Ovary (tissue), 3 donors: ENCODE data around the gene DDX4.

Source experiments
- EP300 ChIP-seq: sonication (generic); formaldehyde crosslinking; IDR thresholded peaks from one replicate; pipeline ENCODE4 v1.6.1; 2017; ENCODE audit warnings: antibody characterized with exemption
- POLR2A ChIP-seq: fragments of 450-650 bp; IDR thresholded peaks from one replicate; pipeline ENCODE4 v1.6.1; 2017; ENCODE audit warnings: antibody characterized with exemption, mild to moderate bottlenecking, moderate library complexity
- TF ChIP-seq, protein P1 (sequence below), 3 donors: fragments of 450-650 bp in 2 of 3; fragments of 200-600 bp in 1 of 3; IDR thresholded peaks; one replicate each; pipeline versions ENCODE4 v1.5.1 to v1.8.0; 2016 to 2022; ENCODE audit warnings: antibody characterized with exemption in 3 of 3, mild to moderate bottlenecking in 1 of 3
- donor health status: DM: no; HTN: no; CAD: no.

DNA sequence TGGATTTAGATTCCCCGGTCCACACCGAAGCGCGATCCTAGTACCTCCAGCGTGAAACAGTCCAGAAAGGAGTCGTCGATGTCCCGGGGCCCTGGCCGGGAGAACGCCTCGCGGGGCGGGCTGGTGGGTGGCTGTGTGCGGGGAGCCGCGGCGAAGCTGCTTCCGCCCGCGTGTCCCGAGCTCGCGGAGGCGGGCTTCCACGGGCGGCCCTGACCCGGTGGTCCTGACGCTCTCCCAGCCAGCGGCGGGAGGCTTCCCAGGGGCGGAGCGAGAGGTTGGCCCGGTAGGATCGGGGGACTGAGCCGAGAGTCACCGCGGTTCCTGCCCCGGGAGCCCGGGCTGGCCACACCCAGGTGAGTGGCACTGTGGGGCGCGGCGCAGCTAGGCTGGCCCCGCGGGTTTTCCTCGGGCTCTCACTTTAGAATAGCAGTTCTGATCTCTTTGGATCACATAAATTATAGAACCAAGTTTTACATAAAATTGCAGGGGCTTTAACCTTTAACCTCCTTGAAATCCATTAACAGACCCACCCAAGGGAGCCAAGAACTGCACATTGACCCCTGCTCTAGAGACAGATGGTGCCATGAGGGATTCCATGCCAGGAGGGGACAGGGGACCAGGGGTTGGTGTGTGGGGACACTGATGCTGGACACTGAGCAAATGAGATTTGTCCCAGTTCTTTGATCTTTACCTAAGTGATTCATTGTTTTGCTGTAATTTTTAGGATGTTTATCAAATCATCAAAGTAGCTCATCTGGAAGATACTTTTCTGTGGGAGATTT lies 84.1 kb downstream of the DDX4 start:
- TF ChIP-seq POLR2A (no peak), EP300 (no peak)
- TF ChIP-seq, protein P1, sequence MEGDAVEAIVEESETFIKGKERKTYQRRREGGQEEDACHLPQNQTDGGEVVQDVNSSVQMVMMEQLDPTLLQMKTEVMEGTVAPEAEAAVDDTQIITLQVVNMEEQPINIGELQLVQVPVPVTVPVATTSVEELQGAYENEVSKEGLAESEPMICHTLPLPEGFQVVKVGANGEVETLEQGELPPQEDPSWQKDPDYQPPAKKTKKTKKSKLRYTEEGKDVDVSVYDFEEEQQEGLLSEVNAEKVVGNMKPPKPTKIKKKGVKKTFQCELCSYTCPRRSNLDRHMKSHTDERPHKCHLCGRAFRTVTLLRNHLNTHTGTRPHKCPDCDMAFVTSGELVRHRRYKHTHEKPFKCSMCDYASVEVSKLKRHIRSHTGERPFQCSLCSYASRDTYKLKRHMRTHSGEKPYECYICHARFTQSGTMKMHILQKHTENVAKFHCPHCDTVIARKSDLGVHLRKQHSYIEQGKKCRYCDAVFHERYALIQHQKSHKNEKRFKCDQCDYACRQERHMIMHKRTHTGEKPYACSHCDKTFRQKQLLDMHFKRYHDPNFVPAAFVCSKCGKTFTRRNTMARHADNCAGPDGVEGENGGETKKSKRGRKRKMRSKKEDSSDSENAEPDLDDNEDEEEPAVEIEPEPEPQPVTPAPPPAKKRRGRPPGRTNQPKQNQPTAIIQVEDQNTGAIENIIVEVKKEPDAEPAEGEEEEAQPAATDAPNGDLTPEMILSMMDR (IDR thresholded peaks at IDR 0.05), result no peak
